GM19395 (cell line): ENCODE results near the gene MAN1B1.

Source experiments
- ATAC-seq: cut with Tn5 transposase; IDR thresholded peaks from one replicate; pipeline ENCODE4 v1.9.1; 2021; ENCODE audit warnings: mild to moderate bottlenecking, moderate library complexity; ENCODE audit not compliant: unreplicated experiment

Gene MAN1B1

GRCh38 chr9:137141976-137142936 lies 55.5 kb downstream of the MAN1B1 start:
- no peak for ATAC-seq

DNA sequence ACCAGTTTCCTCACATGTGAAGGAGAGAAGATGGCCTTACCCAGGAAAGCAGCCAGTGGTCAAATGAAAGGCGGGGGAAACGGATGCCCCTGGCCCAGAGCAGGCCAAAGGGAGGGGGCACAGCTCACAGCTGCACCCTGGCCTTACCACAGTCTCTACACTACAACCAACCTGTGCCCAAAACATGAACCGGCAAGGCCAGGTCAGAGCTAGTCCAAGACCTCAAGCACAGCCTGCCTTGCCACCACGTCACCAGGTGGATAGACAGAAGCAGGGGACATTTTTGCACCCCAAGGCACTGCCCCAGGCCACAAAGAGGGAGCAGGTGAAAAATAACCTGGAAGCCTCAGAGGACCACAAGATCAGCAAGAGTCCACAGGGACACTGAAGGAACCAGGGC lies 56.7 kb downstream of the MAN1B1 start:
- ATAC-seq: no peak

DNA sequence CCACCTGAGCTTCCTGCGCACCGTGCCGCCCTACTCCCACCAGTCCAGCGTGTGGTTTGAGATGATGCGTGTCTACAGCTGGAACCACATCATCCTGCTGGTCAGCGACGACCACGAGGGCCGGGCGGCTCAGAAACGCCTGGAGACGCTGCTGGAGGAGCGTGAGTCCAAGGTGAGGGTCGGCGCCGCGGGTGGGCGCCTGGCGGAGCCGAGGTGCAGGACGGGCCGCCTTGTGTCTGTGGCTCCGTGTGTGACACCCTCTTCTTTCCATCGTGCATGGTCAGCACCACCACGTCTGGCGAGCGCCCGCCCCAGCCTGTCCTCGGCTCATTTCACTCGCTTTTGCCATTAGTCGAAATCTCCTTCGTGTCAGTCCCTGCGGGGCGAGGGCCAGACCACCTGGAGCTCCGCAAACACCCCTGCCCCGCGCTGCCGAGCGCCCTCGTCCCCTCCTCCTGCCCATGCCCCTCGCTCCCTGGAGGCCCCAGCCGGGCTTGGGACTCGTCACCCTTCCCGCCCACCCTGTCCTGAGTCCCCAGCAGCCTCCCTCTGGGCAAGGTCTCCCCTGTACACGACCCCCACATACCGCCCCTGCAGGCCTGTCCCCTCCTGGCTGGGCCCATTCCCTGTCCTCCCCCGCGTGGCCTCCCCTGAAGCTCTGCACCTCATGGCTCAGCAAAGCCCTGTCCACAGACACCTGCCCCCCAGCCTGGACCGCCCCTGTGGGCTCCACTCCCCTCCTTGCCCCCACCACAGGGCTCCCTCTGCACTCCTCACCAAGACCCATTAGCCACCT lies 59.1 kb downstream of the MAN1B1 start:
- ATAC-seq: no peak

GRCh38 chr9:137146527-137146918 lies 59.7 kb downstream of the MAN1B1 start:
- no peak for ATAC-seq

DNA sequence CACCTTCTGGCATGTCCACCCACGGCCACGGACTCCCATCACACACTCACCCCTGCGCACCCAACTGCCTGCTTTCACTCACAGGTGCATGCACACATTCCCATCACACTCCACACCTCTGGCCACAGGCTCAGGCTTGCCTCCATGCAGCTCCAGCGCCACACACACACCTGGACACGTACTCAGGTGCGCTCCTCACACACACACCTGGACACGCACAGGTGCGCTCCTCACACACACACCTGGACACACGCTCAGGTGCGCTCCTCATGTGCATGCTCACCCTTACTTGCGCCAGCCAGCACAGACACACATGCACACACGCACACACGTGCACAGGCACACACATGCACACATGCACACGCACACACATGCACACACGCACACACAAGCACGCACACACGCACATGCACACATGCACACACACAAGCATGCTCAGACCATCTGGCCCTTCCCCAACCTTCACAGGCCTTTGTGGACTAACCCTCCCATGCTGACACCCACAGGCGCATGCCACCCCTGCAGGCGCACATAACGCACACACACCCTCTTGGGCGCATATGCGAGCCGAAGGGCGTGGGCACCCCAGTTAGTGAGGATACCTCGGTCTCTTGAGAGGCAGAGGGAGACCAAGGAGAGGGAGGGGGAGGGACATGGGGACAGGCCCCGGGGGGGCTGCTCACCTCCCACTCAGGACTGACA lies 60.5 kb downstream of the MAN1B1 start:
- no peak for ATAC-seq

DNA sequence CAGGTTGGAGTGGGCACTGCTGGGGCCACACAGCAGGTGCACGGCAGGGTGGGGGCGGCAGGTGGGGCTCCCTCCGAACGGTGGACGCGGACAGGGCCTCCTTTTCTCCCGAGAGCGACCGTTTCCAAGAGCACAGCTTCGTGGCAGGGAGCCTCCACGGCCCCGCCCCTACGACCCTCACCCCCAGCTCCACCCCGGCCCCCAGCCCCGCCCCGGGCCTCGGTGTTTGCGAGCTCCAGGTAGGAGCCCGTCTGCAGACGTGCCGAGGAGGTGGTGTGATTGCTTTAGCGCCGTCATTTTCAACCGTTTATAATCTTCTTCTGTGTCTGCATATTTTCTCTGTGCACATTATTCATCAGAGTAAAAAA lies 61.0 kb downstream of the MAN1B1 start:
- no peak for ATAC-seq

GRCh38 chr9:137148242-137148641 lies 61.5 kb downstream of the MAN1B1 start:
- no peak for ATAC-seq

DNA sequence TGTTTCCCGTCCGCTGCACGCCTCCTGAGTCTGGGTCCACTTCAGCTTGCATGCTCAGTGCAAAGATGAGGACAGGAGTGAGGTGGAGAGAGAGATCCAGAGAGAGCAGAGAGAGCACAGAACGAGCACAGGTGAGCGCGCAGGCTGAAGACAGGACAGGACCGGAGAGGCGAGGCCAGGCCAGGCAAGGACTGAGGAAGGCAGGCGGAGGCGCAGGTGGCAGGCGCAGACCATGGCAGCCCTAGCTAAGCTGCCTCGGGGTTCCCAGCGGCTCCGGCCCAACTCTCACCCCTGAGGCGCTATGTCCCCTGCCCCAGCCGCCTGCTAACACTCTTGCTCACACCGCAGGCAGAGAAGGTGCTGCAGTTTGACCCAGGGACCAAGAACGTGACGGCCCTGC lies 61.9 kb downstream of the MAN1B1 start:
- no peak for ATAC-seq

DNA sequence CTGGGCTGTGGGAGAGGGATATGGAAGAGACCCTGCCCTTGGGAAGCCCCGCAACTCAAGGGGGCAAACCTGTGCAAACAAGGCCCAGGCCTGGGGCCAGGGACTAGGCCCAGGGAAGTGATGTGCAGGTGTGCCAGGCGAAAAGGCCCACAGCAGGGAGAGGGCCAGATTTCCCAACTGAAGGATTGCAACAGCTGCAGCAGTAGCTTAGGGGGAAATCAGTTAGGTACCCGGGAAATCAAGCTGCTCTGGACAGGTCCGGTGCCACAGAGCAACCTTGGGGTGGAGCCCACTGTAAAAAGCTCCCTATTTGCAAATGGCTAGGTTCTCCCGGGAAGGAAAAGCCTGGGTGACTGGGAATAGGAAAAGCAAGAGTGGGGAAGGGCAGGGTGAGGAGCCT lies 62.6 kb downstream of the MAN1B1 start:
- ATAC-seq: no peak

GRCh38 chr9:137149942-137150616 lies 63.3 kb downstream of the MAN1B1 start:
- peak; percentile 46 for ATAC-seq

DNA sequence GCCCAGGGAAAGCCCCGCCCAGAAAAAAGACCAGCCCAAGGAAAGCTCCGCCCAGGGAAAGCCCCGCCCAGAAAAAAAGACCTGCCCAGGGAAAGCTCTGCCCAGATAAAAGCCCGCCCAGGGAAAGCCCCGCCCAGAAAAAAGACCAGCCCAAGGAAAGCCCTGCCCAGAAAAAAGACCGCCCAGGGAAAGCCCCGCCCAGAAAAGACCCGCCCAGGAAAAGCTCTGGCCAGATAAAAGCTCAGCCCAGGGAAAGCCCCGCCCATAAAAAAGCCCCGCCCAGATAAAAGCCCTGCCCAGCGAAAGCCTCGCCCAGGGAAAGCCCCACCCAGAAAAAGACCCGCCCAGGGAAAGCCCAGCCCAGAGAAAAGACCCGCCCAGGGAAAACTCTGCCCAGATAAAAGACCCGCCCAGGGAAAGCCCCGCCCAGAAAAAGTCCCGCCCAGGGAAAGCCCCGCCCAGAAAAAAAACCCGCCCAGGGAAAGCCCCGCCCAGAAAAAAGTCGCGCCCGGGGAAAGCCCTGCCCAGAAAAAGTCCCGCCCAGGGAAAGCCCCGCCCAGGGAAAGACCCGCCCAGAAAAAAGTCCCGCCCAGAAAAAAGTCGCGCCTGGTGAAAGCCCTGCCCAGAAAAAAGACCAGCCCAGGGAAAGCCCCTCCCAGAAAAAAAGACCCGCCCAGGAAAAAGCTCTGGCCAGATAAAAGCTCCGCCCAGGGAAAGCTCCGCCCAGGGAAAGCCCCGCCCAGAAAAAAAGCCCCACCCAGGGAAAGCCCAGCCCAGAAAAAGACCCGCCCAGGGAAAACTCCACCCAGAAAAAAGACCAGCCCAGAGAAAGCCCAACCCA lies 64.1 kb downstream of the MAN1B1 start:
- ATAC-seq: peak; percentile 29

DNA sequence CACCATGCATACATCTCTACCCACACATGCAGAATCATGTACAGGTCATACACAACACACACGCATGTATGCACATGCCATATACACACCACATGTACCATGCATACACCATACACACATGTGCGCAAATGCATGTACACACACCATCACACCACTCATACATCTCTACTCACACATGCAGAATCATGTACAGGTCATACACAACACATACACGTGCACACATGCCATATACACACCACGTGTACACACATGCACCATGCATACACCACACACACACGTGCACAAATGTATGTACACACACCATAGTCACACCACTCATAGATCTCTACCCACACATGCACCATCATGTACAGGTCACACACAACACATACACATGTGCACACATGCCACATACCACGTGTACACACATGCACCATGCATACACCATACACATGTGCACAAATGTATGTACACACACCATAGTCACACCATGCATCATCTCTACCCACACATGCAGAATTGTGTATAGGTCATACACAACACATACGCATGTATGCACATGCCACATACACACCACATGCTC lies 66.1 kb downstream of the MAN1B1 start:
- no peak for ATAC-seq

DNA sequence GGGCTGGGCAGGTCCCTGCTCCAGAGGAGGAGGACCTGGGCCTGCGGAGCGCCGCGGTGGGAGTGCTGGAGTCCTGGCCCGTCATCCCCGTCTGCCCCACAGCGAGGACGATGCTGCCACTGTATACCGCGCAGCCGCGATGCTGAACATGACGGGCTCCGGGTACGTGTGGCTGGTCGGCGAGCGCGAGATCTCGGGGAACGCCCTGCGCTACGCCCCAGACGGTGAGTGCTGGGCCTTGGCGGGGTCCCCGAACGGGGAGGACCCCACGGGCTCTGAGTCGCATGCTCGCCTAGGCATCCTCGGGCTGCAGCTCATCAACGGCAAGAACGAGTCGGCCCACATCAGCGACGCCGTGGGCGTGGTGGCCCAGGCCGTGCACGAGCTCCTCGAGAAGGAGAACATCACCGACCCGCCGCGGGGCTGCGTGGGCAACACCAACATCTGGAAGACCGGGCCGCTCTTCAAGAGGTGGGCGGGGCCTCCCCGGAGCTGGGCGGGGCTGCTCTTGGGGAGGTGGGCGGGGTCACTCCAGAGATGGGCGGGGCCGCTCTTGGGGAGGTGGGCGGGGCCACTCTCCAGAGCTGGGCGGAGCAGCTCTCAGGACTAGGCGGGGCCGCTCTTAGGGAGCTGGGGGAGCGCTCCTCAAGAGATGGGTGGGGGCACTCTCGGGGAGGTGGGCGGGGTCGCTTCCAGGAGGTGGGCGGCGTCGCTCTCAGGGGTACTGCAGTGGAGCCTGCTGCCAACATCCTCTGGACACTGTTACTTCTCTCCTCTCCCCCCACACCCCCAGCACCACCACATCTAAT lies 70.0 kb downstream of the MAN1B1 start:
- ATAC-seq: no peak

DNA sequence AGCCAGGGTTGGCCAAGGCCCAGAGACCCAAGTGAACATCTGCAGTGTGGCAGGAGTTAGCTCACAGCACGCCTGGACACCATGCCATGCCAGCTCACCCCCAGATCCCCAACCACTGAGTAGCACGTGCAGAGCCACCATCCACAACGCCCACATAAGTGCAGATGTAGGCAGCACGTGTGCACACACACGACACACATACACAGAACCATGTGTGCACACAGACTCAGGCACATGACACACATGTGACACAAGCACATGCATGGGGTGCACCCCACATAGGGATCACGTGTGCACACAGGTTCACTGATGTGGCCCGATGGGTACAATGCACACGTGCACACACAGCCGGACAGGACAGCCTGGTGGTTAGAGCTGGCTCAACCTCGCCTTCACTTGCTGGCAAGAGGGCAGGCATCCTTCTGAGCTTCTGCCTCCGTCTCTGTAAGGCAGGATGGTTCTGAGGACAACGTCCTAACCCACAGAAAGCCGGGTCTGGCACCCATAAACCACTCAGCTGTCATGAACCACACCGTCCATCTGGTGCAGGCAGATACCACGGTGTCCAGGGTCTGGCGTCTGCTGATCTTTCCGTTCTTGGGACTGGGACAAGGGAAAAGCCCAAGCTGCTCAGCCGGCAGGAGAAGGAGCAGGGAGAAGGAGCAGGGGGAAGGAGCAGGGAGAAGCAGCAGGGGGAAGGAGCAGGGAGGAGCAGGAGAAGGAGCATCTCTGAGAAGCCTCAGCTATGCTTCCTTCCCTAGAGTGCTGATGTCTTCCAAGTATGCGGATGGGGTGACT lies 71.0 kb downstream of the MAN1B1 start:
- no peak for ATAC-seq

DNA sequence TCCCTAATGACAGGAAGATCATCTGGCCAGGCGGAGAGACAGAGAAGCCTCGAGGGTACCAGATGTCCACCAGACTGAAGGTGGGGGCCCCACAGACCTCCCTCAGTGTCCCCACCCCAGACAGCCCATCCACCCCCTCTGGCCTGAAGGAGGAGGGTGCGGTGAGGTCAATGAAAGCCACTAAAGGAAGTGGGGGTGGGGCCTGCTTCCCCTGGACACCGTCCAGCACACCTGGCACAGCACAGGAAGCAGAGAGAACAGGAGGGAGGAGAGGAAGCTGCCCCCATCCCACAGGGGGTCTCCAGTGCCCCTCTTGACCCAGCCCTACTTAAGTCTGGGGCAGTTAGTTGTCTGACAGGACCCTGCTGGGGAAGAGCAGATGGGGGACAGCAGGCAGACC lies 71.8 kb downstream of the MAN1B1 start:
- no peak for ATAC-seq
